HG03280 (cell line): Measurements from ENCODE around the gene SH3TC1.

ENCODE experiments used
- ATAC-seq: cut with Tn5 transposase; IDR thresholded peaks from one replicate; pipeline ENCODE4 v1.9.1; 2021; ENCODE audit warnings: mild to moderate bottlenecking, moderate library complexity; ENCODE audit not compliant: unreplicated experiment

SH3TC1 gene

DNA sequence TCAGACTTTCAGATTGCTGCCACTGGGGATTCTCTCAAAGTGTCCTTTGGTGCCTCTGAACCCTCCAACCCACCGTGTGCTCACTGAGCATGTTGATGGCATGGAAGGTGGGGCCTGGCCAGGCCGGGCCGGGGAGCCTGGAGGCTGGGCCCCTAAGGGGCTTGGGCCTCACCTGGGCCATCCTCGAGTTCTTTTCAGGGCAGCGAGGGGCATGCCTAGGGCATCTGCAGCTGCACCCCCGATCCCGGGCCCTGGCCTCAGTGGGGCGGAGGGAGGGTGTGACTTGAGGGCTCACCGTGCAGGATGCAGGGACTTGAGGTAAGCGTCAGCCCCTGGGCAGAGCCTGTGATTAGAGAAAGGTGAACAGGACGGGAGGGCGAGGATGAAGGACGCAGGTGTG, 1.6 kb upstream of the SH3TC1 start:
- no peak for ATAC-seq

GRCh38 chr4:8198206-8198905, 734 bp upstream of the SH3TC1 start:
- ATAC-seq = no peak

DNA sequence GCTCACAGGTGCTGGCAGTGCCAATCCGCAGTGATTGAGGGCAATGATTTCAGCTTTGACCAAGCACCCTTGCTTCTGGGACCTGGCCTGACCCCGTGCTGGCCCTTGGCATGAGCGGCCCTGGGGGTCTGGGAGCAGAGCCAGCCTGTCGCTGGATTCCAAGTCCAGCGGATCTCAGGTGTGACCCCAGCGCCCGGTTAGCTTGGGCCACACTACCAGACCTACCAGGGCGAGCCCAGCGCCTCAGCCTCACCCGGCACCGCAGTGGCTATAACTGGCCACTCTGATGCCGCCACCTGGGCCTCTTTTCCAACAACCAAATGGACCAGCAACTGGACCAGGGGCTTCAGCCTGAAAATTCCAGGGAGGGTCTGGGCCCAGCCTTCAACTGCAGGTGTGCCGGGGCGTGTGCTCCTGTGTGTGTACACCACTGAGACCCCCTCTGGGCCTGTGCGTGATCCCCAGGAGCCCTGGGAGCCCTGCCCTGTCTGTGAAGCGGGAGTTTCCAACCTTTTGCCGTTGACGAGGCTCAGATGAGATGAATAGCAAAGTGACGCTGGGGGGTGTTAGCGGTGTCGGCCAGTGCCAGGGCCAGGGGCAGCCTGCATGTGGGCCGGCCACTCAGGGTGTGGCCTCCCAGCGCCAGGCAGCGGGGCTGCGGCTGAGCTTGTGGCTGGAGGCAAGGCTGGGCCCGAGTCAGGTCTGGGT, 658 bp downstream of the SH3TC1 start:
- ATAC-seq = no peak

- no peak for ATAC-seq
These were observed 1.3 kb downstream of the SH3TC1 start for GRCh38 chr4:8200302-8200975.

GRCh38 chr4:8201321-8201781, 2.3 kb downstream of the SH3TC1 start:
- ATAC-seq = peak; percentile 28

GRCh38 chr4:8202108-8203051, 3.3 kb downstream of the SH3TC1 start:
- ATAC-seq = no peak

DNA sequence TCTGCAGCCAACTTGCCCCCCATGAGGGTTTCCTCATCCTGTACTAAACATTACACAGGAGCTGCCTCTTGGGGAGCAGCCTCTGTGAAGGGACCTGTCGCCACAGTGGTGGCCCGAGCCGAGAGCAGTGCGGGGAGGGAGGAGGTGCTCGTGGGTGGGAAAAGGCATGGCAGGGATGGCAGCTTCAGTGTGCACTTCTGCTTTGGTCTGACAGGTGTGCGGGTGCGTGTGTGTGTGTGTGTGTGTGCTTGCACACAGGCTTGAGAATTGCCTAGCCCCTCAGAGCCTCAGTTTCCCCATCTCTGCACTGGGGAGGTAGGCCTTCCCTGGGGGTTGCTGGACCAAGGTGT, 3.9 kb downstream of the SH3TC1 start:
- ATAC-seq = no peak

- no peak for ATAC-seq
These were observed 4.7 kb downstream of the SH3TC1 start for GRCh38 chr4:8203817-8204216.

DNA sequence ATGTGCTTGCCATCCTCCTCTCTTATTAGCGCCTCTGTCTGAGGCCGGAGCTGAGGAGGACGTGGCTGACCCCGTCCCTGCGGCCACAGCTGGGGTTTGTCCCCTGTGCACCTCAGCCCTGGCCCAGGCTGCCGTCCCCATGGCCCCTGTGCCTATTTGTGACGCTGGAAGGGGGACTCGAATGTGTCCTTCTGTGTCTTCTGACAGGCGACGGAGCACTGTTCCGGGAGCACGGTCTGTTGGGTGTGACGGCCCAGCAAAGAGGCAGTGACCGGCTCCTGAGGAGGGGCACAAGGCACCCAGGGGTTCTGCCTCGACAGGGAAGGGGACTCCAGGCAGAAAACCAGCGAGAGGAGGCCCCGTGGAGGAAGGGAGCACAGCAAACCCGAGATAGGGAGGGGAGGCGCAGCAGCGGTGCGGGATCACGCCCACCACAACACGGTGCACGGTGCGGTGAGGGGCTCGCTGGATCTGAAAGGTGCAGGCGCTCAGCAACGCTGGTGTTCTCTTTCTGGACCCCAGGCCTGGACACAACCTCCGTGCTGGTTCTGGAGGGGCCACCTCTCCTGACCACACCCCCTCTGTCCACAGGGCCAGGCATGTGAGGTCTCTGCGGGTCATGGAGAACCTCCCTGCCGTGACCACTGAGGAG, 5.6 kb downstream of the SH3TC1 start:
- ATAC-seq = no peak

GRCh38 chr4:8205241-8205707, 6.2 kb downstream of the SH3TC1 start:
- no peak for ATAC-seq

DNA sequence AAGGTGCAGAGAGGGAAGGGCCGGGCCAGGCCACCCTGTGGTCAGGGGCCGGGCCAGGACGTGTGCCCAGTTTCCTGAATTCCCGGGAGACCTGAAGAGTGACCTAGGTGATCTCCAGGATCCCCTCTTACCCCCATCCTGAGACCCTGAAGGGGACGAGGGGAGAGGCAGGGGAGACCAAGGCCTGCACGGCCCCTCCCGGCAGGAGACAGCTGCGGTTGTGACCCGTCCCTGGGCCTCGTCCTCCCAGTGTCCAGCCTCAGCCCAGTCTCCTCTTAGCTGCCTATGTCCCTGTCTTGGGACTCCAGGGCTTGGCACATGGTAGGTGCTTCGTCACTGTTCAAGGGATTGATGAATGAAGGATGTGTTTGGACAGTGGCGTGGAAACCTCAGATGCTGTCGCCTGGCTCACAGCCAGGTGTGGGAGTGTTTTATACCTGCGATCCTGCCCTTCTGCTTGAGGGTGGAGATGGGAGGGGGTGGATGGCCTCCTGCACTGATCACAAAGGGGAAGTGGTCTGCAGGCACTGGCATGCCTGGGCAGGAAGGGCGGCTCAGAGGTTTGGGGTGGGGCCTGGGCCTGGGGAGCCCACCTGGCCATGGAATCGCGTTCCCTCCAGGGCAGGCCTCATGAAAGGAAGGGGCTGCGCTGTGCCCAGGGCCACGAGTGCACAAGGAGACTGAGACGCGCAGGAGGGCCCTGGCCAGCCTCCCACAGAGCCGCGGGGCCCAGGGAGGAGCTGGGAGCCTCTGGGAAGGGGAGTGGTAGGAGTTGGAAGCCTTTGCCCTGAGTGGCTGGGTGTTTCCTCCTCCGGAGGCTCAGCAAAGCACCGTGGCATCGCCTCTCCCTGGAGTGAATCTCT, 6.9 kb downstream of the SH3TC1 start:
- no peak for ATAC-seq

GRCh38 chr4:8207314-8207713, 8.2 kb downstream of the SH3TC1 start:
- no peak for ATAC-seq

DNA sequence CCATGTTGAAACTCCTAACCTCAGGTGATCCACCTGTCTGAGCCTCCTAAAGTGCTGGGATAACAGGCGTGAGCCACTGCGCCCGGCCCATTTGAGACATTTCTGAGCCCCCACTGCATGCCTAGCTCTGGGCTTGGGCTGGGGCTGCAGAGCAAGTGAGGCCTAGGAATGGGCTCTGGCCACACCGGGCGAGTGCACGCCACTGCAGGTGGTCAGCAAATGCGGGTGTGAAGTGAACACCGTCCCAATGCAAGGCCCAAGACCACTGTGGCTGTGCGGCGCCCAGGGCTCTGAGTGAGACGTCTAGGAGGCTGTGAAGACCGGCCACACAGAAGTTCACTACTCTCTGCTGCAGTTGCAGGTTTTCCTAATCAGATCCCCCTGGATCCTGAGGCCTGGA, 9.5 kb downstream of the SH3TC1 start:
- no peak for ATAC-seq

DNA sequence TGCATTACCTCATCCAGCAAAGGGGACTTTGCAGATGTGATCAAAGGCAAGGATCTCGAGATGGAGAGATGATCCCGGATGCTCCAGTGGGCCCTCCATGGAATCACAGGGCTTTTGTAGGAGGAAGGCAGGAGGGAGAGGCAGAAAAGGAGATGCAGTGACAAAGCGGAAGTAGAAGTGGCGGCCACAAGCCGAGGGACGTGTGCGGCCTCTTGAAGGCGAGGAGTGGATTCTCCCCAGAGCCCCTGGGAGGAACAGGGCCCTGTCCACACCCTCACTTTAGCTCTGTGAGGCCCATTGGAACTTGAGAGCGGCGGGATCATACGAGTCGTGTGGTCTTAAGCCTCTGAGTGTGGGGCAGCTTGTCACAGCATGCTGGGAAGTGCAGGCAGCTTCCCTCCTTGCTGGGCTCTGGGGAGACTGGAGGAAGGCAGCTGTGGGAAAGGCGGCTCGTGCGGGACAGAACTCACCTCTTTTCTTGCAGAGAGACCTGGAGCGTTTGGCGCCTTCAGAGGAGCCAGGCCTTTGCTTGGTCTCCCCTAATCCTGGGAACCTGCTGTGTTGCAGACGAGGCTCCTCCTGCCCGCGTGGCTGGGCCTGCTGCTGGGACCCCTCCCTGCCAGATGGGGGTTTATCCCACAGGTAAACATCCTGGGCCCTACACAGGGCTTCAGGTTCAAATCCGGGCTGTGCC, 10.2 kb downstream of the SH3TC1 start:
- no peak for ATAC-seq

DNA sequence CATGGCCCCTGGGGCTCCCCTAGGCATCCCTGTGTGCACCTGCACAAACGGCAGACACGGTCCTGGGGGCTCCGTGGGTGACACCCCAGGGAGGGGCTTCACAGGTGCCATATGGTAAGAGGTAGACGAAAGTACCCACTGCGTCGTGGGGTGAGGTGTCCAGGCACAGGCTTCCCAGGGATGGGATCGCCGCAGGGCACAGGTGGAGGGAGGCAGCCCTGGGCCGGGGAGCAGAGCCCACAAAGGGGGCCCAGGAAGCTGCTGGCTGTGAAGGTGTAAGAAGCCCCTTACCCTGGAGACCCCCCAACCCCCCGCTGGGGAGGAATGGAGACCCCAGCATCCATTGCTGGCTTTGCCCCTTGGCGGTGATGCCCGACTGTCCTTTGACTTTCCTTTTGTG, 10.9 kb downstream of the SH3TC1 start:
- no peak for ATAC-seq

DNA sequence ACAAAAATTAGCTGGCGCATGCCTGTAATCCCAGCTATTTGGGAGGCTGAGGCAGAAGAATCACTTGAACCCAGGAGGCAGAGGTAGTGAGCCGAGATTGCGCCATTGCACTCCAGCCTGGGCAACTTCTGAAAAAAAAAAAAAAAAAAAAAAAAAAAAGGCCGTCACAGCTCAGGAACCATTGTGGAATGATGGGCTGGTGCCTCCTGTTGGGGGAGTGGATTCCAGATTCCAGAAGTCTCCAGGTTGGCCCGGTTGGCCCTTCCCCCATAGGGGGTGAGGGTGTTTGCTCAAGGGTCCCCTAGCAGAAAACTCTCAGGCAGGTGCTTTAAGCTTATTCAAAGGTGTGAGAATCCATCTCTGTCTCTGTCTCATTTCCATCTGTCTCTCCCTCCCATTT, 11.5 kb downstream of the SH3TC1 start:
- ATAC-seq = no peak

DNA sequence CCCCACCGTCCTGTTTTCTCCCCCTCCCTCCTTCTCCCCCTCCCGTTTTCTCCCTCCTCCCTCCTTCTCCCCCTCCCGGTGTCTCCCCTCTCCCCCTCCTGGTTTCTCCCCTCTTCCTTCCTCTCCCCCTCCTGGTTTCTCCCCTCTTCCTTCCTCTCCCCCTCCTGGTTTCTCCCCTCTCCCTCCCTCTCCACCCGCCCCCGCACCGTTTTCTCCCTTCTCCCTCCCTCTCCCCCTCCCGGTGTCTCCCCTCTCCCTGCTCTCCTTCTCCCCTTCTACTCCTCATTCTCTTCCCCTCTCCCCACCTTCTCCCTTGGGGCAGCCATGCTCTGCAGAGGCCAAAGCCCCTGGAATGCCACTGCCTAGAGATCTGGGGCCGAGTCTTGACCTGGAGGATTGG, 12.2 kb downstream of the SH3TC1 start:
- ATAC-seq = no peak

DNA sequence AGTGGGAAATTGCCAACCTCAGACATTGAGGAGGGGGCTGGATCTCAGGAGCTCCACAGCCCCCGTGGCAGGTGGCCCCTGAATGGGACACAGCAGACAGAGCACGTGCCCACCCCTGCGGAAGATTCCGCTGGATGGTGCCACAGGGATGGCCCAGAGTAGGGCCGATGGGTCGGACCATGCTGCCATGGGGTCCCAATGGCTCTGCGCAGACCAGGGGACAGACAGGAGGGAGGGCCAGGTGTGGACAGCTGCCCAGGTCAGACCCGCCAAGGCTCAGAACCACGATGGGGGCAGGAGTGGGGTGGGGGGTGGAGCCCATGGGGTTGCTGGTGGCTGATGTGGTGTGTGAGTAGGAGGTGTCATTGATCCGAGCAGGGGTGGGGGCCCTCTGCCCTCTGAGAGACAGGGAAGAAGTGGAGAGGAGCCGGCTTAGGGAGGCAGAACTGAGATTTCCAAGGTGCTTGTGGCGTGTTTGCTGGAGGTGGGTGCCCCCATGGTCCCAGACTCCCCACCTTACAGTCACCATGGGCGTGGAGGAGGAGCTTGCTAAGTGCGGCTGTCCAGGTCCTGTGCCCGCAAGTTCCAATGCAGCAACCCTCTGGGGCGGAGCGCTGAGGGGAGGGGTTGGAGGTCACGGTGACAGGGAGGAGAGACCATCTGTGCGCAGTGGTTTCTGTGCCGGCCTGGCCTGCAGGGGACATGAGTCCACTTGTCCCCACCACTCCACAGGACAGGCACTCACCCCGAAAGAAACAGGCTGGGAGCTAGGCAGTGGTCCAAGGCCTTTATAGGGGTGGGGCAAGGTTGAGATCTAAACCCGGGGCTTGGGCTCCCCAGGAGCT, 12.9 kb downstream of the SH3TC1 start:
- ATAC-seq = no peak
